ENCODE measurements around the gene SGF29. TPM values are rescaled to one million over a fixed set of nuclear protein-coding genes. Genes with fewer than 3 reads are reported as not detected.
"Not testable (repeated sequence)": the region's sequence is repeated elsewhere in the genome, so short reads cannot be mapped to it uniquely, and the experiment has no call there.

SGF29 gene
- total RNA-seq, 1 donor from 2014 or later = 38.0 TPM

DNA sequence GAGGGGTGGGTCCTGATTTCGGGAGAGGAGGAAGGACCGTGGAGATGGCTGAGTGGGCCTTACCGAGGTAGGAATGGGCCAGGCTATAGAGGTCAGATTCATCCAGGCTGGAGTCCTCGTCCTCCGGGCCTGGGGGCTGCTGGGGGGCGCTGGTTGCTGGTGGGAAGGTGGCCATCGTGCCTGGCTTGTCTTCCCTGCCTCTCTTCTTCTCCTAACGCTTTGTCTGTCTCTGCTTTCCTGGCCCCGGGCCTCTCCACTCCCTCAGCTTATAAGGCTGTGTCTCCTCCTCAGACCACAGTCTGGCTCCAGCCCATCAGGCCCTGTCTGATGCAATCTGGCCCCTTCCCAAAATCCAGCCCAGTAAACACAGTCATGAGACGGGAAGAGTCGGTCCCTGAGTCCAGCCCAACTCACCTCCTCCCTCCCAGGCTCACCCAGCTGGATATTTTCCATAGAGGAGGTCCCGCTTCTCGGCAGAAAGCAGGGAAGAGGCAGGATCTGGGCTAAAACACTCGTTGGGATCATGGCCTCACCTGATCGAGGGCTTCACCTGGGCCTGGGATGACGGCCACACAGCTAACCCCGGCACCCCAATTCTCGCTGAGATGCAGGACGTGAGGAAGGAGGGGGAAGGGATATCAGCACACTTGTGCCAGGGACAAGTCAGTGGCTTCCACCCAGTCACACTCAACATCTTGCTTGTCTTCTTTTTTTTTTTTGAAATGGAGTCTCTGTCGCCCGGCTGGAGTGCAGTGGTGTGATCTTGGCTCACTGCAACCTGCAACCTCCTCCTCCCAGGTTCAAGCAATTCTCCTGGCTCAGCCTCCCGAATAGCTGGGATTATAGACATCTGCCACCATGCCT is 14.8 kb upstream of the SGF29 start, which contains the start of gene NUPR1:
NUPR1 (minus strand) TSS at position 242 of the 864 bp plus-strand sequence; CDS start at position 175, 67 bp downstream.
- no peak within 1 kb of the TSS for H3K4me3 Mint-ChIP-seq (ENCODE audit: low read depth)
- H3K27ac Mint-ChIP-seq = no peak within 1 kb of the TSS
- peaks cover 17% of the 10 kb centered on the region for H3K4me1 Mint-ChIP-seq (ENCODE audit: low read depth)
- no peak for DNase-seq (ENCODE audit: low spot score)
- intact Hi-C loops (cut with micrococcal nuclease) = no loop called here
- no peaks in the 10 kb centered on the region for H3K27me3 Mint-ChIP-seq (ENCODE audit: low read depth)
- H3K9me3 Mint-ChIP-seq = no peaks in the 10 kb centered on the region
- H3K36me3 Mint-ChIP-seq (ENCODE audit: low read depth) = no peaks in the 10 kb centered on the region

DNA sequence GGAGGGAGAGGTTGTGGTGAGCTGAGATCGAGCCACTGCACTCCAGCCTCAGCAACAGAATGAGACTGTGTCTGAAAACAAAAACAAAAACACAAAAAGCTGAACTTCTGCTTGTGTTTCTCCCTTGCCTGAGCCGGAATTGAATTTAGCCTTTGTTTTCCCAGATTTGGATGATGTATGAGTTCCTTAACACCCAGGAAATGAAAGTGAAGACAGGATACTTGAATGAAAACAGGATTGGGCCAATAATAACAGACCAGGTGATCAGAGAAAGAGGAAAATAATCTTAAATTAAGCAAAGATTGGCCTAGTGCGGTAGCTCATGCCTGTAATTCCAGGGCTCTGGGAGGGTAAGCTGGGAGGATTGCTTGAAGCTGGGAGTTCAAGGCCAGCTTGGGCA is 13.4 kb upstream of the SGF29 start:
- DNase-seq (ENCODE audit: low spot score) = no peak
- Mint-ChIP-seq H3K4me3 (ENCODE audit: low read depth) (no peak overlapping the region), H3K4me1 (ENCODE audit: low read depth) (peaks cover 6% of the 10 kb centered on the region), H3K27me3 (ENCODE audit: low read depth) (no peaks in the 10 kb centered on the region), H3K9me3 (no peaks in the 10 kb centered on the region), H3K27ac (no peak overlapping the region), H3K36me3 (ENCODE audit: low read depth) (no peaks in the 10 kb centered on the region)
- intact Hi-C loops (cut with micrococcal nuclease) = no loop called here

DNA sequence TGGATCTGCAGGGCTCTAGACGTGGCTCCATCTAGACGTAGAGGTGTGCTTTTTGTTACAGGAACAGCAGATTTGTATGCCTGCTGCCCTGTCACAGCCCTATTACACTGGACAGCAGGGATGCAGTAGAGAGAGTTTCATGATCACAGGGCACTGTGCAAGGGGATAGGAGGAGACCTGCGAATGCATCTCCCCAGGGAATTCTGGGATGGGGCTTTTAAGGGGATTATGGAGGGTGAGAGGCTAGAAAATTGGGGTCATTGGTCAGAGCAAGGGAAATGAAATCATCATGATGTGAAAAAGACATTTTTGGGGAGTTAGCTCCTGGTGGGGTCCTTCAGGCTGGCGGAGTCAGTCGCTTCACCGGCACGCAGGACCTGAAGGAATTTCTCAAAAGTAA is 11.1 kb upstream of the SGF29 start:
- peaks cover 4% of the 10 kb centered on the region for H3K4me1 Mint-ChIP-seq (ENCODE audit: low read depth)
- no peak overlapping the region for H3K4me3 Mint-ChIP-seq (ENCODE audit: low read depth)
- H3K27me3 Mint-ChIP-seq (ENCODE audit: low read depth) = no peaks in the 10 kb centered on the region
- no peaks in the 10 kb centered on the region for H3K36me3 Mint-ChIP-seq (ENCODE audit: low read depth)
- intact Hi-C loops (cut with micrococcal nuclease) = no loop called here
- DNase-seq (ENCODE audit: low spot score) = no peak
- H3K27ac Mint-ChIP-seq = no peak overlapping the region
- no peaks in the 10 kb centered on the region for H3K9me3 Mint-ChIP-seq

DNA sequence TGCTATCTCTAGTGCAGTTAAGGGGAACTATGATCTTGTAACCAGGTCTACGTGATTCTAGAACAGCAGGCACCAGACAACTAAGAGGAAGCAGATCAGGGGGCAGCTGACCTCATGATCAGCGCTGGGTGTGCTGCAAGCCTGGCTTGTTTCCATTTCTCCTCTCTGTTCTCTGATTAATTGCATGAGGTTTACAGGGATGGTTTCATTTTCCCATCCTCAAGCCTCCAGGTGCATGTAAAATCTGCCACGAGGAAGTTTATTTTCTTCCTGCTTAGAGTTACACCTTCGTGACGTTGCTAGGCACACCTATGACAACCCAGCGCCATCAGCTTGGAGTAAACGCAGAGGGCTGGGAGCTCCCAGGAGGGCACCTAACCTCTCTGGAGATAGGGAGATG is 10.6 kb upstream of the SGF29 start:
- H3K4me1 Mint-ChIP-seq (ENCODE audit: low read depth) = peaks cover 4% of the 10 kb centered on the region
- intact Hi-C loops (cut with micrococcal nuclease) = no loop called here
- no peak overlapping the region for H3K27ac Mint-ChIP-seq
- H3K4me3 Mint-ChIP-seq (ENCODE audit: low read depth) = no peak overlapping the region
- H3K27me3 Mint-ChIP-seq (ENCODE audit: low read depth) = peaks cover 1% of the 10 kb centered on the region
- H3K9me3 Mint-ChIP-seq = no peaks in the 10 kb centered on the region
- H3K36me3 Mint-ChIP-seq (ENCODE audit: low read depth) = no peaks in the 10 kb centered on the region
- DNase-seq (ENCODE audit: low spot score) = no peak

DNA sequence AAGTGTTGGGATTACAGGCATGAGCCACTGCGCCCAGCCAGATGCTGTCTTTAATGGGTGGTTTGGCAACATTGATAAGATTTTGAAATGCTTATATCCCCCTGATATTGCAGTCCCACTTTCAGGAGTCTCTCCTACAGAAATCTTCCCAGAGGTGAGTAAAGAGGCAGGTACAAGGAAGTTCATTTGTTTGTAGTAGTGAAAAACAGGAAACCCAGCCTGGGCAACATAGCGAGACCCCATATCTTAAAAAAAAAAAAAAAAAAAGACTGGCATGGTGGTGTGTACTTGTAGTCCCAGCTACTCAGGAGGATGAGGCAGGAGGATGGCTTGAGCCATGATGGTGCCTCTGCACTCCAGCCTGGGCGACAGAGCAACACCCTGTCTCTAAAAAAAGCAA is 8.7 kb upstream of the SGF29 start:
- Mint-ChIP-seq H3K4me1 (ENCODE audit: low read depth) (peaks cover 8% of the 10 kb centered on the region), H3K9me3 (no peaks in the 10 kb centered on the region), H3K4me3 (ENCODE audit: low read depth) (no peak overlapping the region), H3K36me3 (ENCODE audit: low read depth) (no peaks in the 10 kb centered on the region), H3K27me3 (ENCODE audit: low read depth) (peaks cover 4% of the 10 kb centered on the region), H3K27ac (no peak overlapping the region)
- DNase-seq (ENCODE audit: low spot score) = no peak
- intact Hi-C loops (cut with micrococcal nuclease) = no loop called here

DNA sequence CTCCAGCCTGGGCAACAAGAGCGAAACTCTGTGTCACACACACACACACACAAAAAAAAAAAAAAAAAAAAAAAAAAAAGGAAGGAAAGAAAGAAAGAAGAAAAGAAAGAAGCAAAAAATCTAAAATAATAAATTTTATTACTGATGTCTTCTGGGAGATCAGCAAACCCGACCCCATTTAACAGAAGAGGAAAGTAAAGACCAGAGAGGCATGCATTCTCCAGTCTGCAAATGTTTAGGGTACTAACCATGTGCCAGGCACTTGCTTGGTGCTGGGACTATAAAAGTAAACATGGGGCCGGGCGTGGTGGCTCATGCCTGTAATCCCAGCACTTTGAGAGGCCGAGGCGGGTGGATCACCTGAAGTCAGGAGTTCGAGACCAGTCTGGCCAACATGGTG is 7.8 kb upstream of the SGF29 start:
- intact Hi-C loops (cut with micrococcal nuclease); H3K4me1 Mint-ChIP-seq (ENCODE audit: low read depth); H3K36me3 Mint-ChIP-seq (ENCODE audit: low read depth); H3K27ac Mint-ChIP-seq; H3K9me3 Mint-ChIP-seq; DNase-seq (ENCODE audit: low spot score); H3K27me3 Mint-ChIP-seq (ENCODE audit: low read depth); H3K4me3 Mint-ChIP-seq (ENCODE audit: low read depth): not testable (repeated sequence)

DNA sequence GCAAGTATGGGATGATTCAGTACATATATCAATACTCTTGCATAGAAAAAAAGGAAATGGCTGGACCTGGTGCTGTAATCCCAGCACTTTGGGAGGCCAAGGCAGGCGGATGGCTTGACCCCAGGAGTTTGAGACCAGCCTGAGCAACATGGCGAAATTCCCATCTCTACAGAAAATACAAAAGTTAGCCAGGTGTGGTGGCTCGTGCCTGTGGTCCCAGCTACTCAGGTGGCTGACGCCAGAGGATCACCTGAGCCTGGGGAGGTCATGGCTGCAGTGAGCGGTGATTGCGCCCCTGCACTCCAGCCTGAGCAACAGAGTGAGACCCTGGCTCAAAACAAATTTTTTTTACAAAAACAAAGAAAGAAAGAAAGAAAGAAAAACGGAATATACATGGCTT is 7.1 kb upstream of the SGF29 start:
- intact Hi-C loops (cut with micrococcal nuclease) = no loop called here
- peaks cover 4% of the 10 kb centered on the region for H3K27me3 Mint-ChIP-seq (ENCODE audit: low read depth)
- peaks cover 8% of the 10 kb centered on the region for H3K4me1 Mint-ChIP-seq (ENCODE audit: low read depth)
- no peak overlapping the region for H3K27ac Mint-ChIP-seq
- no peak for DNase-seq (ENCODE audit: low spot score)
- no peaks in the 10 kb centered on the region for H3K9me3 Mint-ChIP-seq
- H3K4me3 Mint-ChIP-seq (ENCODE audit: low read depth) = no peak overlapping the region
- no peaks in the 10 kb centered on the region for H3K36me3 Mint-ChIP-seq (ENCODE audit: low read depth)

DNA sequence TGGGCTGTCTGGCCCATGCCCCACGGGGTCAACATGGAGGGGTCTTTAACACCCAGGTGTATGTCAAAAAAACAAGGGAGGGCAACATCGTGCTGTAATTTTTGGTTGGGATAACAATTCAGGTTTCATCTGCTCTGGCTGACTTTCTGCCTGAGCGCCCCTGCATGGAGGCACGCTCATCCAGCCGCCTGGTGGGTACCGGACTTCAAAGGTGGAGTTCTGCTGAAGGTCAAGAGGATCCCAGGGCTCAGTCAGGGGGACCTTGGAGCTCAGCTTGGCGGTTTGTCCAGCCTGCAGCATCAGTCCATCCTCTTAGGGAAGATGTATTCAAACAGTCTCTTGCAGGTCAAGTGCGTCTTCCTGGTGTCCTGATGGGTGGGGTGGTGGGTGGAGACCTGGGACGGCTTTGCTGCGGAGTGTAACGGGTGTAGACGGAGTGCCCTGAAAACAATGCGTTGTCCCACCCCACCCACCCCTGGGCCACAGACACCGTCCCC is 5.4 kb upstream of the SGF29 start:
- no peak for DNase-seq (ENCODE audit: low spot score)
- intact Hi-C loops (cut with micrococcal nuclease) = no loop called here

DNA sequence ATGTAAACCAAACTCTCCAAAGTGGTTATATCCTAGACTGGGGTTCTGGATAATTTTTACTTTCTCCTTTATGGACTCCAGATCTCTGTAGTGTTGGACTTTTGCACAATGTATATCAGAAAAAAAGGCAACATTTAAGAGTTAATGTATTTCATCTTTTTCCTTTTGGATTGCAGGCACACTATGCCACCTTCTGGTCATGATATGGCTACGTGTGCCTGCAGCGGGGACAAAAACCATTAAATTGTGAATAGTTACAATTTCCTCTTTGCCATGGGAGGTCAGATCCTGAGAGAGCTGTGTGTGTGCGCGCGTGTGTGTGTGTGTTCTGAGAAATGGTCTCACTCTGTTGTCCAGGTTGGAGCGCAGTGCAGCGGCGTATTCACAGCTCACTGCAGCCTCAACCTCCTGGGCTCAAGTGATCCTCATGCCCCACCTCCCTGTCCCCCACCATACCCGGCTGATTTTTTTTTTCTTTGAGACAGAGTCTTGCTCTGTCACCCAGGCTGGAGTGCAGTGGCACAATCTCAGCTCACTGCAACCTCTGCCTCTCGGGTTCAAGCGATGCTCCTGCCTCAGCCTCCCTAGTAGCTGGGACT is 4.3 kb upstream of the SGF29 start:
- DNase-seq (ENCODE audit: low spot score) = no peak
- Mint-ChIP-seq H3K27ac (no peak overlapping the region), H3K4me3 (ENCODE audit: low read depth) (no peak overlapping the region), H3K27me3 (ENCODE audit: low read depth) (peaks cover 4% of the 10 kb centered on the region), H3K4me1 (ENCODE audit: low read depth) (peaks cover 6% of the 10 kb centered on the region), H3K36me3 (ENCODE audit: low read depth) (no peaks in the 10 kb centered on the region), H3K9me3 (no peaks in the 10 kb centered on the region)
- intact Hi-C loops (cut with micrococcal nuclease) = no loop called here

More for the DNA sequence above, 5.4 kb upstream of the SGF29 start:
- Mint-ChIP-seq H3K36me3 (ENCODE audit: low read depth) (no peaks in the 10 kb centered on the region), H3K27ac (no peak overlapping the region), H3K27me3 (ENCODE audit: low read depth) (peaks cover 4% of the 10 kb centered on the region), H3K4me3 (ENCODE audit: low read depth) (no peak overlapping the region), H3K4me1 (ENCODE audit: low read depth) (peaks cover 6% of the 10 kb centered on the region), H3K9me3 (no peaks in the 10 kb centered on the region)

DNA sequence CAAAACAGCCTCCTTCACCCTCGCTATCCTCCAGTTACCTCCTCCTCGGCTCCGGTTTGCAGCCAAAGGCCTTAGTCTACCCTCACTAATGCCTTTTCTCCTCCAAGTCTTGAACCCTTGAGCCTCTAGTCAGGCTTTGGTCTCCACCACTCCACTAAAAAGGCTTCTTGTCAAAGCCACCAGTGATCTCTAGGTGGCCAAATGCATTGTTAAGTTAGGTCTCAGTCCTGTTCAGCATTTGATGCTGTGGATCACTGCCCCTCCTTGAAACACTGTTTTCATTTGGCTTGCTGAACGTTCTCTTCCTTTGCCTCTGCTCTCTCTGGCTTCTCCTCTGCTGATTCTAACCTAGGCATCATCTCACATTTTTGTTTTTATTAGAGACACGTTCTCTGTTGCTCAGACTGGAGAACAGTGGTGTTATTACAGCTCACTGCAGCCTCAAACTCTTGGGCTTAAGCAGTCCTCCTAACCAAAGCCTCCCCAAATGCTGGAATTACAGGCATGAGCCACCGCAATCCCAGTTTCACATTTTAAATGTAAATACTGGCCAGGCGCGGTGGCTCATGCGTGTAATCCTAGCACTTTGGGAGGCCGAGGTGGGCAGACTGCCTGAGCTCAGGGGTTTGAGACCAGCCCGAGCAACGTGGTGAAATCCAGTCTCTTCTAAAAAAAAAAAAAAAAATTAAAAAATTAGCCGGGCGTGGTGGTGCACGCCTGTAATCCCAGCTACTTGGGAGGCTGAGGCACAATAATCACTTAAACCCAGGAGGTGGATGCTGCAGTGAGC is 1.1 kb downstream of the SGF29 start:
- Mint-ChIP-seq H3K9me3 (no peaks in the 10 kb centered on the region), H3K27me3 (ENCODE audit: low read depth) (no peaks in the 10 kb centered on the region), H3K27ac (peak overlapping the region; percentile 56), H3K4me1 (ENCODE audit: low read depth) (peaks cover 16% of the 10 kb centered on the region), H3K36me3 (ENCODE audit: low read depth) (peaks cover 29% of the 10 kb centered on the region), H3K4me3 (ENCODE audit: low read depth) (peak overlapping the region; percentile 82)
- intact Hi-C loops (cut with micrococcal nuclease) = no loop called here
- no peak for DNase-seq (ENCODE audit: low spot score)

DNA sequence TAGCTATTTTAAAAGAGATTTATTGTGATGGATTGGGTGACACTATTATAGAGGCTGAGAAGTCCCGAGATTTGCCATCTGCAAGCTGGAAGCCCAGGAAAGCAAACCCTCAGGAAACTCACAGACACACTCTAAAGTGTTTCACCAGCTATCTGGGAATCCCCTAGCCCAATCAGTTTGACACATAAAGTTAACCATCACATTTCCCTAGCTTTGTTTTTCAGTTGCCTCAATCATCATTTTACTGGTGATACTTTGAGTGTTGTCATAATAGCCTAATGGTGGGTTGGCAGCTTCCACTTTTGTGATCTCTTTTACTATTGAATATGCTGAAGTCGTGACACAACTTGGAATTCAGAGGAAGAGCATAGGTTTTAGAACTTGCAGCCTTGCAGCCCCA is 1.8 kb downstream of the SGF29 start:
- Mint-ChIP-seq H3K27me3 (ENCODE audit: low read depth) (no peaks in the 10 kb centered on the region), H3K9me3 (no peaks in the 10 kb centered on the region), H3K36me3 (ENCODE audit: low read depth) (peaks cover 33% of the 10 kb centered on the region), H3K27ac (peak overlapping the region; percentile 26), H3K4me3 (ENCODE audit: low read depth) (no peak overlapping the region), H3K4me1 (ENCODE audit: low read depth) (peaks cover 16% of the 10 kb centered on the region)
- no peak for DNase-seq (ENCODE audit: low spot score)
- intact Hi-C loops (cut with micrococcal nuclease) = no loop called here

DNA sequence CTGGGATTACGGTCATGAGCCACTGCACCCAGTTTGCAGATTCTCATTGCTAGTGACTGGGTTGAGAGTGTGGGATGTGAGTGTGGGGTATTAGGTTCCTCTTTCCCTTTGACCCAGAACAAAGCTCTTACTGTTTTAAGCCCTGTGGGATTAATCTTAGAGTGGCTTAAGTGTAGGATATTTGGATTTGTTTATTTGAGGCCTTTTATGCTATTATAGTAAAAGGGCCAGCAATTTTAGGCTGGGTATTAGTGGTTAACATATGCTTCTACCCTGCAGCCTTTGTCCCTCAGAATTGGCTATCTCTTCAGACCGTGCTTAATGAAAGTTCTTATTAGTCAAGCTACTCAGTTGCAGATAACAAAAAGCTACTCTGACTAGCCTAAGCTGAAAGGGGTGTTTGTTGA is 3.2 kb downstream of the SGF29 start:
- intact Hi-C loops (cut with micrococcal nuclease) = no loop called here
- DNase-seq (ENCODE audit: low spot score) = no peak
- no peaks in the 10 kb centered on the region for H3K27me3 Mint-ChIP-seq (ENCODE audit: low read depth)
- no peaks in the 10 kb centered on the region for H3K9me3 Mint-ChIP-seq
- H3K36me3 Mint-ChIP-seq (ENCODE audit: low read depth) = peaks cover 37% of the 10 kb centered on the region
- H3K4me1 Mint-ChIP-seq (ENCODE audit: low read depth) = peaks cover 16% of the 10 kb centered on the region
- no peak overlapping the region for H3K4me3 Mint-ChIP-seq (ENCODE audit: low read depth)
- H3K27ac Mint-ChIP-seq = no peak overlapping the region

DNA sequence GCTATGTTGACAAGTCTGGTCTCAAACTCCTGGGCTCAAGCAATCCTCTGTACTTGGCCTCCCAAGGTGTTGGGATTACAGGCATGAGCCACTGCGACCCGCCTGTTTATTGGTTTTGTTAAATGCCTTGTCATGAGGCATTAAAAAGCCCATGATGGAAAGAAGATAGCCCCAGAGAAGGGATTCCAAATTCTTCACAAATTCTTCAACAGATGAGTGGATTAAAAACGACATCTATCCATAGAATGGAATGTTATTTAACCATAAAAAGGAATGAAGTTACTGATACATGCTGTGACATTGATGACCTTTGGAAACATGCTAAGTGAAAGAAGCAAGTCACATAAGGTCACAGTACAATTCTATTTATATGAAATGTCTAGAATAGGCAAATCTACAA is 4.7 kb downstream of the SGF29 start:
- H3K9me3 Mint-ChIP-seq = no peaks in the 10 kb centered on the region
- H3K4me1 Mint-ChIP-seq (ENCODE audit: low read depth) = peaks cover 14% of the 10 kb centered on the region
- no peak overlapping the region for H3K27ac Mint-ChIP-seq
- no peak overlapping the region for H3K4me3 Mint-ChIP-seq (ENCODE audit: low read depth)
- peaks cover 37% of the 10 kb centered on the region for H3K36me3 Mint-ChIP-seq (ENCODE audit: low read depth)
- no peaks in the 10 kb centered on the region for H3K27me3 Mint-ChIP-seq (ENCODE audit: low read depth)
- intact Hi-C loops (cut with micrococcal nuclease) = no loop called here
- DNase-seq (ENCODE audit: low spot score) = no peak
